ENCODE data around the gene TWSG1. TPM values are rescaled to one million over a fixed set of nuclear protein-coding genes. Genes with fewer than 3 reads are reported as not detected.
"Not testable (repeated sequence)": the region's sequence is repeated elsewhere in the genome, so short reads cannot be mapped to it uniquely, and the experiment has no call there.

The TWSG1 gene
- total and polyA plus RNA-seq, 4 donors = 51.7 to 148 (median 90.2) TPM

DNA sequence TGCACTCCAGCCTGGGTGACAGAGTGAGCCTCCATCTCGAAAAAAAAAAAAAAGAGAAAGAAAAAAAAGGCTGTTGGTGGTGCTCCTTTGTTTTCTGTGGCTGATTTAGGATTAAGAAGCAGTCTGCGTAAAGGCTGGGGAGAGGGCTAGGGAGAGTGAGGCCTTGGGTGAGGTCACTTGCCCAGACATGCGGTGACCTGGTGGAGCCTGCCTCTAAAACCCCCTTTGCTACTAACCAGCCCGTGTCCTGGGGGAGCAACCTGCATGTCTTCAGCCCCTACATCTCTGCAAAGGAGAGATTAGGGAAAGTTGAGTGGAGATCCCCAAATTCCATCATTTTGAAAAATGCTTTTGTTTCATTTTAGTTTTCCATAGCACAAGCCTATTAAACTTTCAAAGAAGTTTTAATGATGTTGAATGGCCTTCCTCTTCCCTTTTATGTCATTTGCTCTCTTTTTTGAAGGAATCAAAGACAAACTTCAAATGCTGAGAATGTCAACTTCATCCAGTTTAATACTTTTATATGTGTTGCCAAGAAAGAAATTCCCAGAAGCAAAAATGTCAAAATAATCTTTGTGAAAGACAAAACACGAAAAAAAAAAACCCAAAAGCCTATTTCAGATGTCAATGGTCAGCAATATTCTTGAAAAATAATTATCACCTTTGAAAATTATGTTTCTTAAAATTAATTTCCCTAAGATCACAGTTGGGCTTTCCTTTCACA lies 101.8 kb downstream of the TWSG1 start:
- no peak overlapping the region for H3K27ac ChIP-seq (ENCODE audit: low read depth in 1 of 2, low read length in 2 of 2)
- ATAC-seq (ENCODE audit: low FRiP score) (no peak), DNase-seq (no peak)
- intact Hi-C loops (cut with DNase I) = no loop called here
- H3K36me3 ChIP-seq (ENCODE audit: control insufficient read depth in 1 of 2, insufficient read depth in 2 of 2, low read length in 1 of 2) = no peaks in the 10 kb centered on the region
- no peaks in the 10 kb centered on the region for H3K27me3 ChIP-seq (ENCODE audit: control insufficient read depth in 1 of 2, insufficient read depth in 2 of 2, low read length in 1 of 2)
- H3K4me3 ChIP-seq (ENCODE audit: low read length in 2 of 2) = no peak overlapping the region
- no peaks in the 10 kb centered on the region for H3K9me3 ChIP-seq (ENCODE audit: control insufficient read depth, low read length)
- peaks cover 0 to 1% of the 10 kb centered on the region in 2 donors for H3K4me1 ChIP-seq (ENCODE audit: control insufficient read depth in 1 of 2, insufficient read depth in 2 of 2, low read length in 2 of 2)
- 73 to 76% methylated on average over 5 of the region's 5 CpGs for WGBS, 2 donors

DNA sequence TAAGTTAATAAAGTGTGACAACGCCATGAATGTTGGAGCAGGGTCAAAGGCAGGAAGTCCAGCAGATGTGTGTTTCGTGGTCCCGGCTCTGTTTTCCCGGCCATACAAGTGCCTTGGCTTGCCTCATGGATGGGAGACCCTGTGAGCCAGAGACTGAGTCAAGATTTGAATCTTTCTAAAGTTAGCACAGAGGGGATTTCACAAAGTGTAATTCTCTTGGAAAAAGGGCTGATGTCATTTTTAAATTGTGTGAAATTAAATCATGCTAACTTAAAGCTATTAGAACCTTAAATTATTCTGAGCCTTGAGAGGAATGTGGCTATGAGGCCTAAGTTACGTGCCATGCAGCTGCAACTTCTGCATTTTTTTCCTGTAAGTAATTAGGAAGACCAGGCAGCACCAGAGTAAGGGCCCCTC lies 102.5 kb downstream of the TWSG1 start:
- ATAC-seq (ENCODE audit: low FRiP score) = no peak
- no peaks in the 10 kb centered on the region for H3K36me3 ChIP-seq (ENCODE audit: control insufficient read depth in 1 of 2, insufficient read depth in 2 of 2, low read length in 1 of 2)
- WGBS, 2 donors = 6 to 7% methylated on average over 5 of the region's 5 CpGs
- no peaks in the 10 kb centered on the region for H3K27me3 ChIP-seq (ENCODE audit: control insufficient read depth in 1 of 2, insufficient read depth in 2 of 2, low read length in 1 of 2)
- peaks cover 0 to 1% of the 10 kb centered on the region in 2 donors for H3K4me1 ChIP-seq (ENCODE audit: control insufficient read depth in 1 of 2, insufficient read depth in 2 of 2, low read length in 2 of 2)
- DNase-seq = no peak
- intact Hi-C loops (cut with DNase I) = no loop called here
- H3K9me3 ChIP-seq (ENCODE audit: control insufficient read depth, low read length) = no peaks in the 10 kb centered on the region
- peak overlapping the region in 1 of 2 donors; percentile 67 for H3K27ac ChIP-seq (ENCODE audit: low read depth in 1 of 2, low read length in 2 of 2)
- no peak overlapping the region for H3K4me3 ChIP-seq (ENCODE audit: low read length in 2 of 2)

GRCh38 chr18:9437672-9438071 lies 103.1 kb downstream of the TWSG1 start:
- no peak overlapping the region for H3K27ac ChIP-seq (ENCODE audit: low read depth in 1 of 2, low read length in 2 of 2)
- H3K27me3 ChIP-seq (ENCODE audit: control insufficient read depth in 1 of 2, insufficient read depth in 2 of 2, low read length in 1 of 2) = no peaks in the 10 kb centered on the region
- H3K9me3 ChIP-seq (ENCODE audit: control insufficient read depth, low read length) = no peaks in the 10 kb centered on the region
- 95 to 96% methylated on average over 4 of the region's 4 CpGs for WGBS, 2 donors
- no peaks in the 10 kb centered on the region for H3K36me3 ChIP-seq (ENCODE audit: control insufficient read depth in 1 of 2, insufficient read depth in 2 of 2, low read length in 1 of 2)
- H3K4me1 ChIP-seq (ENCODE audit: control insufficient read depth in 1 of 2, insufficient read depth in 2 of 2, low read length in 2 of 2) = peaks cover 0 to 1% of the 10 kb centered on the region in 2 donors
- DNase-seq = no peak
- ATAC-seq (ENCODE audit: low FRiP score) = no peak
- intact Hi-C loops (cut with DNase I) = no loop called here
- no peak overlapping the region for H3K4me3 ChIP-seq (ENCODE audit: low read length in 2 of 2)

DNA sequence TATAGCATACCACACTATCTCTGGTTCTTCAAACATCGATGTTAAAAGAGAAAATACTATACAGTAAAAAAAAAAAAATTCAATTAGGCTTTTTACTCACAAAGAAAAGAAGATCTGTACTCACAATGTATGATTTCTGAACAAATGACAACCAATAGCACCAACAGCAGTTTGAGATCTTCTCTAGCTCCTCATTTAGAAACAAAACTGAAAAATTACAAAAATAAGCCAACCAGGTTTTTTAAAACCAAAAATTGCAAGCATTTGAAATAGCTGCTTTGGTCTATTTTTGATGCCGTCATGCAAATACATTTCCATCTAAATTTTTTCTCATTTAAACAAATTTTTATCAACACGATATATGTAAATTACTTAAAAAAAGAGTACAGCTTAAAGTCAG lies 106.5 kb downstream of the TWSG1 start:
- H3K9me3 ChIP-seq (ENCODE audit: control insufficient read depth, low read length) = no peaks in the 10 kb centered on the region
- intact Hi-C loops (cut with DNase I) = no loop called here
- no peak overlapping the region for H3K4me3 ChIP-seq (ENCODE audit: low read length in 2 of 2)
- DNase-seq (no peak), ATAC-seq (ENCODE audit: low FRiP score) (no peak)
- H3K4me1 ChIP-seq (ENCODE audit: control insufficient read depth in 1 of 2, insufficient read depth in 2 of 2, low read length in 2 of 2) = peaks cover 0 to 1% of the 10 kb centered on the region in 2 donors
- no peaks in the 10 kb centered on the region for H3K36me3 ChIP-seq (ENCODE audit: control insufficient read depth in 1 of 2, insufficient read depth in 2 of 2, low read length in 1 of 2)
- WGBS, 2 donors = 92 to 94% methylated on average over 3 of the region's 3 CpGs
- H3K27ac ChIP-seq (ENCODE audit: low read depth in 1 of 2, low read length in 2 of 2) = no peak overlapping the region
- no peaks in the 10 kb centered on the region for H3K27me3 ChIP-seq (ENCODE audit: control insufficient read depth in 1 of 2, insufficient read depth in 2 of 2, low read length in 1 of 2)

- peaks cover 2% of the 10 kb centered on the region for H3K9me3 ChIP-seq (ENCODE audit: control insufficient read depth, low read length)
- no peak for DNase-seq
- 63 to 75% methylated on average over 3 of the region's 3 CpGs for WGBS, 2 donors
- H3K36me3 ChIP-seq (ENCODE audit: control insufficient read depth in 1 of 2, insufficient read depth in 2 of 2, low read length in 1 of 2) = no peaks in the 10 kb centered on the region
- H3K4me1 ChIP-seq (ENCODE audit: control insufficient read depth in 1 of 2, insufficient read depth in 2 of 2, low read length in 2 of 2) = no peaks in the 10 kb centered on the region
- H3K27me3 ChIP-seq (ENCODE audit: control insufficient read depth in 1 of 2, insufficient read depth in 2 of 2, low read length in 1 of 2) = no peaks in the 10 kb centered on the region
- no peak overlapping the region for H3K27ac ChIP-seq (ENCODE audit: low read depth in 1 of 2, low read length in 2 of 2)
- H3K4me3 ChIP-seq (ENCODE audit: low read length in 2 of 2) = no peak overlapping the region
- ATAC-seq (ENCODE audit: low FRiP score) = no peak
- intact Hi-C loops (cut with DNase I) = no loop called here
Measured at GRCh38 chr18:9444549-9444948, 110.0 kb downstream of the TWSG1 start.

GRCh38 chr18:9446839-9447238 lies 112.3 kb downstream of the TWSG1 start:
- WGBS, 2 donors = 85% methylated on average over 5 of the region's 5 CpGs
- no peaks in the 10 kb centered on the region for H3K27me3 ChIP-seq (ENCODE audit: control insufficient read depth in 1 of 2, insufficient read depth in 2 of 2, low read length in 1 of 2)
- H3K27ac ChIP-seq (ENCODE audit: low read depth in 1 of 2, low read length in 2 of 2) = no peak overlapping the region
- peaks cover 2% of the 10 kb centered on the region for H3K9me3 ChIP-seq (ENCODE audit: control insufficient read depth, low read length)
- H3K36me3 ChIP-seq (ENCODE audit: control insufficient read depth in 1 of 2, insufficient read depth in 2 of 2, low read length in 1 of 2) = no peaks in the 10 kb centered on the region
- DNase-seq = no peak
- no peak for ATAC-seq (ENCODE audit: low FRiP score)
- no peak overlapping the region for H3K4me3 ChIP-seq (ENCODE audit: low read length in 2 of 2)
- intact Hi-C loops (cut with DNase I) = no loop called here
- no peaks in the 10 kb centered on the region for H3K4me1 ChIP-seq (ENCODE audit: control insufficient read depth in 1 of 2, insufficient read depth in 2 of 2, low read length in 2 of 2)

DNA sequence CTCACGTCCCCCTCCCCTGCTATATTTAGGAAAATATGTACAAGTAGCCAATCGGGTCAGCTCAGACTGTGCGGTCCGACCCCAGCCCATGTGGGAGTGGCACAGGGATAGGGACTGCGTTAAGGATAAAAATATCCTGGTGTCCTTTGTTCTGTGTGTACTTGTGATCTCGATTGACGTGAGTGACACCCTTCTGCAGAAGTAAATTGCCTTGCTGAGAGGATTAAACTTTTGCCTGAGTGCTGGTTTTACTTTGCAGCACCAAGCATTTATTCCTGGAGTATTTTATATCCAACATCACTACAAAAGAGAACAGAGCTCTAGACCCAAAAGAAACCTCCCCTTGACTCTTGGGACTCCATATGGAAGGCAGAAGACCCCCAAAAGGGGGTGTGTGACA lies 112.8 kb downstream of the TWSG1 start:
- intact Hi-C loops (cut with DNase I) = no loop called here
- ATAC-seq (ENCODE audit: low FRiP score) (no peak), DNase-seq (no peak)
- peaks cover 2% of the 10 kb centered on the region for H3K9me3 ChIP-seq (ENCODE audit: control insufficient read depth, low read length)
- 95 to 96% methylated on average over 7 of the region's 7 CpGs for WGBS, 2 donors
- H3K27ac ChIP-seq (ENCODE audit: low read depth in 1 of 2, low read length in 2 of 2) = no peak overlapping the region
- H3K4me3 ChIP-seq (ENCODE audit: low read length in 2 of 2) = no peak overlapping the region
- no peaks in the 10 kb centered on the region for H3K4me1 ChIP-seq (ENCODE audit: control insufficient read depth in 1 of 2, insufficient read depth in 2 of 2, low read length in 2 of 2)
- no peaks in the 10 kb centered on the region for H3K27me3 ChIP-seq (ENCODE audit: control insufficient read depth in 1 of 2, insufficient read depth in 2 of 2, low read length in 1 of 2)
- H3K36me3 ChIP-seq (ENCODE audit: control insufficient read depth in 1 of 2, insufficient read depth in 2 of 2, low read length in 1 of 2) = no peaks in the 10 kb centered on the region

- H3K27me3 ChIP-seq (ENCODE audit: control insufficient read depth in 1 of 2, insufficient read depth in 2 of 2, low read length in 1 of 2) = no peaks in the 10 kb centered on the region
- ATAC-seq (ENCODE audit: low FRiP score) (no peak), DNase-seq (no peak)
- H3K4me1 ChIP-seq (ENCODE audit: control insufficient read depth in 1 of 2, insufficient read depth in 2 of 2, low read length in 2 of 2) = no peaks in the 10 kb centered on the region
- 65 to 80% methylated on average over 12 of the region's 12 CpGs for WGBS, 2 donors
- no peak overlapping the region for H3K4me3 ChIP-seq (ENCODE audit: low read length in 2 of 2)
- H3K9me3 ChIP-seq (ENCODE audit: control insufficient read depth, low read length) = peaks cover 2% of the 10 kb centered on the region
- no peak overlapping the region for H3K27ac ChIP-seq (ENCODE audit: low read depth in 1 of 2, low read length in 2 of 2)
- intact Hi-C loops (cut with DNase I) = no loop called here
- H3K36me3 ChIP-seq (ENCODE audit: control insufficient read depth in 1 of 2, insufficient read depth in 2 of 2, low read length in 1 of 2) = no peaks in the 10 kb centered on the region
Measured at GRCh38 chr18:9449600-9450414, 115.2 kb downstream of the TWSG1 start.

- DNase-seq; H3K4me1 ChIP-seq (ENCODE audit: control insufficient read depth in 1 of 2, insufficient read depth in 2 of 2, low read length in 2 of 2); H3K36me3 ChIP-seq (ENCODE audit: control insufficient read depth in 1 of 2, insufficient read depth in 2 of 2, low read length in 1 of 2); H3K27ac ChIP-seq (ENCODE audit: low read depth in 1 of 2, low read length in 2 of 2); intact Hi-C loops (cut with DNase I); H3K4me3 ChIP-seq (ENCODE audit: low read length in 2 of 2); ATAC-seq (ENCODE audit: low FRiP score); H3K27me3 ChIP-seq (ENCODE audit: control insufficient read depth in 1 of 2, insufficient read depth in 2 of 2, low read length in 1 of 2); H3K9me3 ChIP-seq (ENCODE audit: control insufficient read depth, low read length): not testable (repeated sequence)
- WGBS, 2 donors = 95 to 97% methylated on average over 7 of the region's 7 CpGs
Measured at GRCh38 chr18:9450920-9451319, 116.3 kb downstream of the TWSG1 start.

Measured in aorta (tissue), 5 donors.